ENCODE results near the gene DGLUCY. TPM values are rescaled to one million over a fixed set of nuclear protein-coding genes. Genes with fewer than 3 reads are reported as not detected.

The DGLUCY gene
- total and polyA plus RNA-seq, 2 of the 13 experiments (the other 11 are each of a cell fraction or from before 2014, with no cell fraction given) = 14.8 to 36.3 TPM

DNA sequence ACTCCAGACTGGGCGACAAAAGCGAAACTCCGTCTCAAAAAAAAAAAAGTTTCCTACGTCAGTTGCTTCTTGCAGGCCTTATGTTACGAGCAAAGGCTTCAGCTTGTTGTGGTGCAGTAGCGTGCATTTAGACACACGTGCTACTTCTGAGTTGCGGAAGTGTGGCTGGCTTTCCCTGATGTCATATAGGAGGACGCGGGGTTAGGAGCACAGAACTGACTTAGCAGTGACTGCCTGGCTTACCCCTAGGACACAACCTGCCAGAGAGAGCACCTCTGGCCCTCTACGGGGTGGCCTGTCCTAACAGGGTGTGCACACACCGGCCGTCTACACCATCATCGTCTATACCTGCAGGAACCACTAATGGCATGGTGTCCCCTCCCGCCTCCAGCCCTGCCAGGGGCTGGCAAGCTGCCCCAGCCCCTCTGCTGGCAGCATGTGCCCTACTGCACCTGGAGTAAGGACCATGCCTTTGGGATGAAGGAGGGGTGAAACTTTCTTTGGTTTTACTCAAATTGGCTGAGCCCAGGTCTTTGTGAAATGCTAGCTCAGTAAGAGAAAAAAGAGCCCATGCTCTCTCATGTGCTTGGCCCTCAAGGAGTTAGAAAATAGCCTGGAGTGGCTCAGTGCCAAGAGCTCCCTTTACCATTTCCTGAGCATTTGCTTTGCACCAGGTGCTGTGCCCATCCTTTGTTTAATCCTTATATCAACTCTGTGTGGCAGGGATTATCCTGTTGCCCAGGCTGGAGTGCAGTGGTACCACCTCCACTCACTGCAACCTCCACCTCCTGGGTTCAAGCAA is 132.4 kb downstream of the DGLUCY start (continued):
- TF ChIP-seq, protein P1, sequence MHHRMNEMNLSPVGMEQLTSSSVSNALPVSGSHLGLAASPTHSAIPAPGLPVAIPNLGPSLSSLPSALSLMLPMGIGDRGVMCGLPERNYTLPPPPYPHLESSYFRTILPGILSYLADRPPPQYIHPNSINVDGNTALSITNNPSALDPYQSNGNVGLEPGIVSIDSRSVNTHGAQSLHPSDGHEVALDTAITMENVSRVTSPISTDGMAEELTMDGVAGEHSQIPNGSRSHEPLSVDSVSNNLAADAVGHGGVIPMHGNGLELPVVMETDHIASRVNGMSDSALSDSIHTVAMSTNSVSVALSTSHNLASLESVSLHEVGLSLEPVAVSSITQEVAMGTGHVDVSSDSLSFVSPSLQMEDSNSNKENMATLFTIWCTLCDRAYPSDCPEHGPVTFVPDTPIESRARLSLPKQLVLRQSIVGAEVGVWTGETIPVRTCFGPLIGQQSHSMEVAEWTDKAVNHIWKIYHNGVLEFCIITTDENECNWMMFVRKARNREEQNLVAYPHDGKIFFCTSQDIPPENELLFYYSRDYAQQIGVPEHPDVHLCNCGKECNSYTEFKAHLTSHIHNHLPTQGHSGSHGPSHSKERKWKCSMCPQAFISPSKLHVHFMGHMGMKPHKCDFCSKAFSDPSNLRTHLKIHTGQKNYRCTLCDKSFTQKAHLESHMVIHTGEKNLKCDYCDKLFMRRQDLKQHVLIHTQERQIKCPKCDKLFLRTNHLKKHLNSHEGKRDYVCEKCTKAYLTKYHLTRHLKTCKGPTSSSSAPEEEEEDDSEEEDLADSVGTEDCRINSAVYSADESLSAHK (CRISPR knock-in tag; IDR thresholded peaks at IDR 0.05; ENCODE audit: borderline replicate concordance) = no peak
- no peak for TF ChIP-seq FOSL1 (CRISPR knock-in tag; IDR thresholded peaks at IDR 0.05; ENCODE audit: borderline replicate concordance)

DNA sequence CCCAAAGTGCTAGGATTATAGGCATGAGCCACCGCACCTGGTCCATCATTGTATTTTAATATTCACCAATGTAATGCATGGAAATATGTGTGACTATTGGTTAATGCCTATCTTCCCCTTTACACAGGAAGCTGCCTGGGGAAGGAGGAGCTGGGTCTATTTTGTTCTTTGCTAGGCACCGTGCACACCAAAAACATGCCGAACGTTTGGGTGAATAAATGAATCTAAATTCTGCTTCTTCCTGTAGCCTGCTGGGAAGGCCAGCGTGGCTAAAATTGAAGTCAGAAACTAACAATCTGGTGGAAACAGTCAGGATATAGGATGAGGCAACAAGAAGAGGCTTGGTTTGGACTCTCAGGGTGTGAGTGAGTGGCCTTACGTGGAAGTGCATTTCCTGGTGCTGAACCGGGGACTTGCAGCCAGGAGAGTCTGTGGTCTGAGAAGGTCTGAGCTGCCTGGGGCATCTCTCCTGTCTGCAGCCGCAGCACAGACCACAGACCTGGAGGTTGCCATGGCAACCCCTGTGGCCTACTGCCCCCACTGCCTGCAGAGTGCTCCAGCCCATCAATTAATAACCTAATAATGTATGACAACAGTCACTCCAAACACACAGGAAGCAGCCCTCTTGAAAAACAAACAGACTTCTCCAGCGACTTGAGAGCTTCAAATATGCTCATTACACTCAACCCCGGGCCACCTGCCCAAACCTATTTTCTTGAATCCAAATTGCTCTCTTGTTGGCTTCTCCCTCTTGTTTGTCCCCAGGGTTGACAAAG is 136.2 kb downstream of the DGLUCY start:
- CTCF ChIA-PET (ENCODE audit: low intra/inter-chr PET ratio, low total read pairs) = no interaction called here
- no TSS peak for BruUV-seq (replicated peaks)
- POLR2A ChIA-PET = no interaction called here

More for the DNA sequence above, 136.2 kb downstream of the DGLUCY start:
- no peaks in the 10 kb centered on the region for H3K79me2 ChIP-seq (ENCODE audit: insufficient read depth, low read length)
- WGBS (ENCODE audit: low lambda C conversion rate) = 37% methylated on average over 9 of the region's 10 CpGs
- H3K9ac ChIP-seq (ENCODE audit: insufficient read depth, low read depth, low read length) = no peak overlapping the region
- ATAC-seq = peak; percentile 69
- no peaks in the 10 kb centered on the region for H4K20me1 ChIP-seq (ENCODE audit: insufficient read depth, low read length)
- peaks cover 10 to 28% of the 10 kb centered on the region in 2 experiments; a peak in 4 of 5 replicates for H3K27me3 ChIP-seq (ENCODE audit: control insufficient read depth in 1 of 2, insufficient read depth in 2 of 2, low read length in 2 of 2)
- peak; percentile 41 for DNase-seq (ENCODE audit: low spot score)
- H3K4me1 ChIP-seq (ENCODE audit: insufficient read depth, low read length) = peaks cover 20% of the 10 kb centered on the region
- no peaks in the 10 kb centered on the region for H3K9me3 ChIP-seq (ENCODE audit: low read length)
- no peak overlapping the region for H3K4me2 ChIP-seq (ENCODE audit: low read depth, low read length)
- H3K36me3 ChIP-seq (replicated peaks in 1 of 2; ENCODE audit: control insufficient read depth in 1 of 2, insufficient read depth in 2 of 2, low read length in 2 of 2) = no peaks in the 10 kb centered on the region
- intact Hi-C loops (cut with micrococcal nuclease; ENCODE audit: unreplicated experiment) (no loop called here), in situ Hi-C loops (cut with HindIII; ENCODE audit: extremely low pct_ligation_motif_present, low pct_unique_long_range_greater_than_20kb) (no loop called here)
- TF ChIP-seq, protein P2, sequence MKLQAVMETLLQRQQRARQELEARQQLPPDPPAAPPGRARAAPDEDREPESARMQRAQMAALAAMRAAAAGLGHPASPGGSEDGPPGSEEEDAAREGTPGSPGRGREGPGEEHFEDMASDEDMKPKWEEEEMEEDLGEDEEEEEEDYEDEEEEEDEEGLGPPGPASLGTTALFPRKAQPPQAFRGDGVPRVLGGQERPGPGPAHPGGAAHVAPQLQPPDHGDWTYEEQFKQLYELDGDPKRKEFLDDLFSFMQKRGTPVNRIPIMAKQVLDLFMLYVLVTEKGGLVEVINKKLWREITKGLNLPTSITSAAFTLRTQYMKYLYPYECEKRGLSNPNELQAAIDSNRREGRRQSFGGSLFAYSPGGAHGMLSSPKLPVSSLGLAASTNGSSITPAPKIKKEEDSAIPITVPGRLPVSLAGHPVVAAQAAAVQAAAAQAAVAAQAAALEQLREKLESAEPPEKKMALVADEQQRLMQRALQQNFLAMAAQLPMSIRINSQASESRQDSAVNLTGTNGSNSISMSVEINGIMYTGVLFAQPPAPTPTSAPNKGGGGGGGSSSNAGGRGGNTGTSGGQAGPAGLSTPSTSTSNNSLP (IDR thresholded peaks at IDR 0.05; ENCODE audit: low read depth, low read length) = 0 out of 2 replicates have a peak, but pooled peaks have one; percentile 25
- TF ChIP-seq ZNF263 (CRISPR knock-in tag; IDR thresholded peaks at IDR 0.05) (0 out of 2 replicates have a peak, but pooled peaks have one; percentile 24), ZNF430 (CRISPR knock-in tag; IDR thresholded peaks at IDR 0.05) (no peak), RFX1 (IDR thresholded peaks at IDR 0.05) (peak; percentile 75), DPF2 (CRISPR knock-in tag; IDR thresholded peaks at IDR 0.05; ENCODE audit: borderline replicate concordance, low read depth) (no peak), SIX1 (CRISPR knock-in tag; IDR thresholded peaks at IDR 0.05; ENCODE audit: borderline replicate concordance) (no peak), RFX3 (CRISPR knock-in tag; IDR thresholded peaks at IDR 0.05) (peak; percentile 73), MYC (CRISPR knock-in tag; IDR thresholded peaks at IDR 0.05; ENCODE audit: borderline replicate concordance) (no peak)
- TF ChIP-seq, protein P3, sequence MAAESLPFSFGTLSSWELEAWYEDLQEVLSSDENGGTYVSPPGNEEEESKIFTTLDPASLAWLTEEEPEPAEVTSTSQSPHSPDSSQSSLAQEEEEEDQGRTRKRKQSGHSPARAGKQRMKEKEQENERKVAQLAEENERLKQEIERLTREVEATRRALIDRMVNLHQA (CRISPR knock-in tag; IDR thresholded peaks at IDR 0.05) = no peak
- no peak overlapping the region for H2AFZ ChIP-seq (ENCODE audit: low read length)
- no peak overlapping the region for H3K4me3 ChIP-seq (replicated peaks in 1 of 3; ENCODE audit: insufficient read depth in 1 of 3, low read depth in 2 of 3, low read length in 3 of 3)
- no peak overlapping the region for H3K27ac ChIP-seq (ENCODE audit: extremely low read length, insufficient read depth, low read length)
- no peak for FAIRE-seq

Measured in HepG2 (cell line).